Smooth muscle cell (in vitro differentiated cells): ENCODE measurements around the gene ARPC1A. TPM values are rescaled to one million over a fixed set of nuclear protein-coding genes. Genes with fewer than 3 reads are reported as not detected.
"Not testable (repeated sequence)": the region's sequence is repeated elsewhere in the genome, so short reads cannot be mapped to it uniquely, and the experiment has no call there.

Source experiments
- DNase-seq: peaks from one replicate; lab custom pipeline; 2025; ENCODE audit not compliant: unreplicated experiment; lab: John Stamatoyannopoulos, UW
- H2AFZ ChIP-seq: fragments of 200-600 bp; sonication (generic); 2 replicates; pipeline ENCODE4 v1.6.0; 2016; ENCODE audit warnings: antibody characterized with exemption, low read depth, mild to moderate bottlenecking
- H3F3A ChIP-seq: fragments of 200-600 bp; sonication (generic); 2 replicates; pipeline ENCODE4 v1.6.0; 2017; ENCODE audit warnings: antibody characterized with exemption, low read depth
- H3K27ac ChIP-seq: fragments of 200-600 bp; sonication (generic); 2 replicates; pipeline ENCODE4 v1.5.1; 2016; ENCODE audit warnings: low read depth, mild to moderate bottlenecking
- H3K27me3 ChIP-seq: fragments of 200-600 bp; sonication (generic); 2 replicates; pipeline ENCODE4 v1.6.1; 2016; ENCODE audit warnings: low read depth, mild to moderate bottlenecking
- H3K36me3 ChIP-seq: fragments of 200-600 bp; sonication (generic); 2 replicates; pipeline ENCODE4 v1.5.1; 2016; ENCODE audit warnings: low read depth
- H3K4me1 ChIP-seq: fragments of 200-600 bp; sonication (generic); 2 replicates; pipeline ENCODE4 v1.5.1; 2016; ENCODE audit warnings: low read depth
- H3K4me2 ChIP-seq: fragments of 200-600 bp; sonication (generic); 2 replicates; pipeline ENCODE4 v1.6.0; 2016; ENCODE audit warnings: mild to moderate bottlenecking
- H3K4me3 ChIP-seq: fragments of 200-600 bp; sonication (generic); 2 replicates; pipeline ENCODE4 v1.5.1; 2016; ENCODE audit warnings: mild to moderate bottlenecking
- H3K79me2 ChIP-seq: fragments of 200-600 bp; sonication (generic); 2 replicates; pipeline ENCODE4 v1.6.0; 2016; ENCODE audit warnings: low read depth, mild to moderate bottlenecking
- H3K9ac ChIP-seq: fragments of 200-600 bp; sonication (generic); 2 replicates; pipeline ENCODE4 v1.6.0; 2016; ENCODE audit warnings: low read depth
- H3K9me3 ChIP-seq: fragments of 200-600 bp; sonication (generic); replicated peaks from 2 replicates; pipeline ENCODE4 v1.5.1; 2016; ENCODE audit warnings: low read depth
- H4K20me1 ChIP-seq: fragments of 200-600 bp; sonication (generic); 2 replicates; pipeline ENCODE4 v1.6.0; 2016; ENCODE audit warnings: low read depth
- WGBS: methylation state at CpG from one replicate; pipeline ENCODE4 v1.1.7; 2016; ENCODE audit warnings: low lambda C conversion rate; 5-methylcytosine and 5-hydroxymethylcytosine counted together
- polyA plus RNA-seq: library from polyadenylated mRNA; unstranded; fragments of >200 nt; fragmentation: Nextera tagmentation; extraction: Ambion mirVana; gene quantifications from 2 replicates; pipeline ENCODE4 v1.2.1, GENCODE V29; 2016
- total RNA-seq: library from RNA; depleted of rRNA; stranded (reverse); fragments of >200 nt; gene quantifications from 2 replicates; pipeline ENCODE4 v1.2.3, GENCODE V29; 2014
- TF ChIP-seq, protein P1 (sequence below): fragments of 200-600 bp; sonication (generic); IDR thresholded peaks from 2 replicates; pipeline ENCODE4 v1.5.1; 2017; ENCODE audit warnings: borderline replicate concordance, mild to moderate bottlenecking, antibody characterized with exemption; ENCODE audit not compliant: insufficient read depth, poor library complexity, severe bottlenecking

ARPC1A gene
- total and polyA plus RNA-seq, 2 experiments from 2014 or later = 85.0 to 113 TPM

DNA sequence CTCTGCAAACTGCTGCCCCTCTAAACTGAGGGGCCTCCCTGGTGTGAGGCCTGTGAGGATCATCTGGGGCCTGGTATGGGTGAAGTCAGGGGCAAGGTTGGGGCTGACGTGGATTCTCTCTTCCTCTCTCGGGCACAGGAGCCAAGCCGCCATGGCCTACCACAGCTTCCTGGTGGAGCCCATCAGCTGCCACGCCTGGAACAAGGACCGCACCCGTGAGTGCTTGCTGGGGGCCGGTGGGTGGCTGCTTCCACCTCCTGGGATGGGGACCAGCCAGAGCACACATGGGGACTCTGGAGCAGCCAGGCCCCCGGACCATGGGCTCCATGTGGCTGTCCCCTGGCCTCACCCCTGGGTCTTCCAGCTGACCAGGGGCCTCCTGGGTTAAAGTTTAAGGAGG lies 59.9 kb downstream of the ARPC1A start:
- peaks cover 30% of the 10 kb centered on the region for H3K79me2 ChIP-seq
- 100% methylated on average over 8 of the region's 8 CpGs for WGBS

DNA sequence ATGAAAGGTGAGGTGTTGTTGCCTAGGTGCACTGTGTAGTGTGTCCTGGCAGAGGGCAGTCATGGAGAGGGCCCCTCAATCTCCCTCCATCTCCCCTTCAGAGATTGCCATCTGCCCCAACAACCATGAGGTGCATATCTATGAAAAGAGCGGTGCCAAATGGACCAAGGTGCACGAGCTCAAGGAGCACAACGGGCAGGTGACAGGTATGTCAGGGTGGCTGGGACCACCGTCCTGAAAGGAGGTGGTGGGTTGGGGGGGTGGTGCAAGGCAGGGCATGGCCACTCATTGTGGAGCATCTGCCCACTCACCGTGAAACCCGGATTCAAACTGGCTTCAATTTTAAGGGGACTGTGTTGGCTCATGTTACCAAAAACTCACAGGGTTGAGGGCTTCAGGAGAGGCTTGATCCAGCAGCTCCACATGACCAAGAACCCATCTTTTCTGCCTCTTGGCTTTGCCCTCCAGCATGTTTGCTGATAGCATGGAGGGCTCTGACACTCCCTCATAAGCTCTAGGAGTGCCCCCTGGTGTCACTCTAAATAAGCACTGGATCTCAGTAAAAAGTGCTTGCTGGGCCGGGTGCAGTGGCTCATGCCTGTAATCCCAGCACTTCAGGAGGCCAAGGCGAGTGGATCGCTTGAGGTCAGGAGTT lies 61.0 kb downstream of the ARPC1A start:
- H3K4me3 ChIP-seq = no peak overlapping the region
- H3K79me2 ChIP-seq = peaks cover 21% of the 10 kb centered on the region
- no peaks in the 10 kb centered on the region for H3K27me3 ChIP-seq
- H4K20me1 ChIP-seq = peaks cover 54% of the 10 kb centered on the region
- no peaks in the 10 kb centered on the region for H3K36me3 ChIP-seq
- no peak overlapping the region for H2AFZ ChIP-seq
- DNase-seq = no peak
- H3K9ac ChIP-seq = no peak overlapping the region
- TF ChIP-seq, protein P1, sequence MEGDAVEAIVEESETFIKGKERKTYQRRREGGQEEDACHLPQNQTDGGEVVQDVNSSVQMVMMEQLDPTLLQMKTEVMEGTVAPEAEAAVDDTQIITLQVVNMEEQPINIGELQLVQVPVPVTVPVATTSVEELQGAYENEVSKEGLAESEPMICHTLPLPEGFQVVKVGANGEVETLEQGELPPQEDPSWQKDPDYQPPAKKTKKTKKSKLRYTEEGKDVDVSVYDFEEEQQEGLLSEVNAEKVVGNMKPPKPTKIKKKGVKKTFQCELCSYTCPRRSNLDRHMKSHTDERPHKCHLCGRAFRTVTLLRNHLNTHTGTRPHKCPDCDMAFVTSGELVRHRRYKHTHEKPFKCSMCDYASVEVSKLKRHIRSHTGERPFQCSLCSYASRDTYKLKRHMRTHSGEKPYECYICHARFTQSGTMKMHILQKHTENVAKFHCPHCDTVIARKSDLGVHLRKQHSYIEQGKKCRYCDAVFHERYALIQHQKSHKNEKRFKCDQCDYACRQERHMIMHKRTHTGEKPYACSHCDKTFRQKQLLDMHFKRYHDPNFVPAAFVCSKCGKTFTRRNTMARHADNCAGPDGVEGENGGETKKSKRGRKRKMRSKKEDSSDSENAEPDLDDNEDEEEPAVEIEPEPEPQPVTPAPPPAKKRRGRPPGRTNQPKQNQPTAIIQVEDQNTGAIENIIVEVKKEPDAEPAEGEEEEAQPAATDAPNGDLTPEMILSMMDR = no peak
- H3K4me1 ChIP-seq = no peaks in the 10 kb centered on the region
- H3K4me2 ChIP-seq = no peak overlapping the region
- H3K9me3 ChIP-seq = no peaks in the 10 kb centered on the region
- 97% methylated on average over 9 of the region's 9 CpGs for WGBS
- H3K27ac ChIP-seq = no peak overlapping the region
- no peaks in the 10 kb centered on the region for H3F3A ChIP-seq

More for the DNA sequence above, 59.9 kb downstream of the ARPC1A start:
- no peak overlapping the region for H3K4me3 ChIP-seq
- H2AFZ ChIP-seq = no peak overlapping the region
- peaks cover 60% of the 10 kb centered on the region for H4K20me1 ChIP-seq
- H3K36me3 ChIP-seq = no peaks in the 10 kb centered on the region
- H3K27me3 ChIP-seq = no peaks in the 10 kb centered on the region
- H3K9me3 ChIP-seq = no peaks in the 10 kb centered on the region
- H3K27ac ChIP-seq = no peak overlapping the region
- H3K4me2 ChIP-seq = no peak overlapping the region
- TF ChIP-seq, protein P1 = no peak
- no peaks in the 10 kb centered on the region for H3F3A ChIP-seq
- H3K9ac ChIP-seq = no peak overlapping the region
- no peaks in the 10 kb centered on the region for H3K4me1 ChIP-seq
- DNase-seq = no peak

DNA sequence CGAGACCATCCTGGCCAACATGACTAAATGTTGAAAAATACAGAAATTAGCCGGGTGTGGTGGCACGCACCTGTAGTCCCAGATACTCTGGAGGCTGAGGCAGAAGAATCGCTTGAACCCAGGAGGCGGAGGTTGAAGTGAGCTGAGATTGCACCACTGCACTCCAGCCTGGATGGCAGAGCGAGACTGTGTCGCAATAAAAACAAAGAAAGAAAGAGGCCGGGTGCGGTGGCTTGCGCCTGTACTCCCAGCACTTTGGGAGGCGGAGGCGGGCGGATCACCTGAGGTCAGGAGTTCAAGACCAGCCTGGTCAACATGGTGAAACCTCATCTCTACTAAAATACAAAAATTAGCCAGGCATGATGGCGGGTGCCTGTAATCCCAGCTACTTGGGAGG lies 61.5 kb downstream of the ARPC1A start:
- not testable (repeated sequence) for H3K9me3 ChIP-seq, H3K4me1 ChIP-seq, H3K36me3 ChIP-seq, H3K27ac ChIP-seq, H2AFZ ChIP-seq, H3K9ac ChIP-seq, DNase-seq, H3F3A ChIP-seq, H3K4me2 ChIP-seq, H3K4me3 ChIP-seq, H3K27me3 ChIP-seq
- H3K79me2 ChIP-seq = peaks cover 17% of the 10 kb centered on the region
- 99% methylated on average over 14 of the region's 14 CpGs for WGBS
- H4K20me1 ChIP-seq = peaks cover 54% of the 10 kb centered on the region

DNA sequence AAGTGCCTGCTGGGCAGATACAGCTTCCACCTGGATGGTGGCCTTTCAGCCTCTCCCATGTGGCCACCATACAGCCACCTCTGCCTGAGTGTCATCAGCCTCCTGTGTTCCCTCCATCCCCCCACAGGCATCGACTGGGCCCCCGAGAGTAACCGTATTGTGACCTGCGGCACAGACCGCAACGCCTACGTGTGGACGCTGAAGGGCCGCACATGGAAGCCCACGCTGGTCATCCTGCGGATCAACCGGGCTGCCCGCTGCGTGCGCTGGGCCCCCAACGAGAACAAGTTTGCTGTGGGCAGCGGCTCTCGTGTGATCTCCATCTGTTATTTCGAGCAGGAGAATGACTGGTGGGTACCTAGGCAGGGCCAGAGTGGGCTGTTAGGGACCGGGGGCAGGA lies 62.2 kb downstream of the ARPC1A start:
- H2AFZ ChIP-seq = no peak overlapping the region
- peaks cover 10% of the 10 kb centered on the region for H3K79me2 ChIP-seq
- no peaks in the 10 kb centered on the region for H3K27me3 ChIP-seq
- peaks cover 54% of the 10 kb centered on the region for H4K20me1 ChIP-seq
- DNase-seq = no peak
- H3F3A ChIP-seq = no peaks in the 10 kb centered on the region
- no peak overlapping the region for H3K27ac ChIP-seq
- no peak overlapping the region for H3K9ac ChIP-seq
- H3K9me3 ChIP-seq = no peaks in the 10 kb centered on the region
- 97% methylated on average over 20 of the region's 20 CpGs for WGBS
- no peaks in the 10 kb centered on the region for H3K4me1 ChIP-seq
- no peak overlapping the region for H3K4me3 ChIP-seq
- H3K4me2 ChIP-seq = no peak overlapping the region
- H3K36me3 ChIP-seq = no peaks in the 10 kb centered on the region
- TF ChIP-seq, protein P1 = no peak
